ENCODE data around the gene HES3. TPM values are rescaled to one million over a fixed set of nuclear protein-coding genes. Genes with fewer than 3 reads are reported as not detected.

The HES3 gene, protein sequence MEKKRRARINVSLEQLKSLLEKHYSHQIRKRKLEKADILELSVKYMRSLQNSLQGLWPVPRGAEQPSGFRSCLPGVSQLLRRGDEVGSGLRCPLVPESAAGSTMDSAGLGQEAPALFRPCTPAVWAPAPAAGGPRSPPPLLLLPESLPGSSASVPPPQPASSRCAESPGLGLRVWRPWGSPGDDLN
- total RNA-seq = not detected in 2 replicates

DNA sequence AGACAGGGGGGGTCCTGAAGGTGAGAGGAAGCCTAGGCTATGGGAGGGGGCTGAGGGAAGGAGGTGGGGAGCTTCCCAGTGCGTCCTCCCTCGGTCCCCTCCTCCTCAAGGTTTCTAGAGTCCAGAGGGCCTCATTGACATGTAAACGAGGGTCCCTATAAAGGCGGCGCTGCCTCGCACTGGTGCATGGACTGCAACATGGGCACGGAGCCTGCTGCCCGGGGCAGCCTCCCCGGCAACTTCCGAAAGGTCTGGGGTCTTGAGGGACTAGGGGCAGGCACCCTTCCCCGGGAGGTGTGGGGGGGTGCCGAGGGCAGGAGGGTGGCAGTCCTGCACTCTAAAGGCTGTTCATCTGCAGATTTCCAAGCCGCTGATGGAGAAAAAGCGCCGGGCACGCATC, at the start of gene HES3:
TSS of gene HES3 (plus strand) at position 187 of the 400 bp plus-strand sequence. CDS start at position 374, 187 bp downstream.
- DNase-seq (ENCODE audit: low read depth) = no peak
- H3K4me3 ChIP-seq (ENCODE audit: low read depth, low read length) = no peak within 1 kb of the TSS
- TF ChIP-seq, protein P1, sequence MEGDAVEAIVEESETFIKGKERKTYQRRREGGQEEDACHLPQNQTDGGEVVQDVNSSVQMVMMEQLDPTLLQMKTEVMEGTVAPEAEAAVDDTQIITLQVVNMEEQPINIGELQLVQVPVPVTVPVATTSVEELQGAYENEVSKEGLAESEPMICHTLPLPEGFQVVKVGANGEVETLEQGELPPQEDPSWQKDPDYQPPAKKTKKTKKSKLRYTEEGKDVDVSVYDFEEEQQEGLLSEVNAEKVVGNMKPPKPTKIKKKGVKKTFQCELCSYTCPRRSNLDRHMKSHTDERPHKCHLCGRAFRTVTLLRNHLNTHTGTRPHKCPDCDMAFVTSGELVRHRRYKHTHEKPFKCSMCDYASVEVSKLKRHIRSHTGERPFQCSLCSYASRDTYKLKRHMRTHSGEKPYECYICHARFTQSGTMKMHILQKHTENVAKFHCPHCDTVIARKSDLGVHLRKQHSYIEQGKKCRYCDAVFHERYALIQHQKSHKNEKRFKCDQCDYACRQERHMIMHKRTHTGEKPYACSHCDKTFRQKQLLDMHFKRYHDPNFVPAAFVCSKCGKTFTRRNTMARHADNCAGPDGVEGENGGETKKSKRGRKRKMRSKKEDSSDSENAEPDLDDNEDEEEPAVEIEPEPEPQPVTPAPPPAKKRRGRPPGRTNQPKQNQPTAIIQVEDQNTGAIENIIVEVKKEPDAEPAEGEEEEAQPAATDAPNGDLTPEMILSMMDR (IDR thresholded peaks at IDR 0.05; ENCODE audit: insufficient read depth, low read depth, low read length) = no peak

DNA sequence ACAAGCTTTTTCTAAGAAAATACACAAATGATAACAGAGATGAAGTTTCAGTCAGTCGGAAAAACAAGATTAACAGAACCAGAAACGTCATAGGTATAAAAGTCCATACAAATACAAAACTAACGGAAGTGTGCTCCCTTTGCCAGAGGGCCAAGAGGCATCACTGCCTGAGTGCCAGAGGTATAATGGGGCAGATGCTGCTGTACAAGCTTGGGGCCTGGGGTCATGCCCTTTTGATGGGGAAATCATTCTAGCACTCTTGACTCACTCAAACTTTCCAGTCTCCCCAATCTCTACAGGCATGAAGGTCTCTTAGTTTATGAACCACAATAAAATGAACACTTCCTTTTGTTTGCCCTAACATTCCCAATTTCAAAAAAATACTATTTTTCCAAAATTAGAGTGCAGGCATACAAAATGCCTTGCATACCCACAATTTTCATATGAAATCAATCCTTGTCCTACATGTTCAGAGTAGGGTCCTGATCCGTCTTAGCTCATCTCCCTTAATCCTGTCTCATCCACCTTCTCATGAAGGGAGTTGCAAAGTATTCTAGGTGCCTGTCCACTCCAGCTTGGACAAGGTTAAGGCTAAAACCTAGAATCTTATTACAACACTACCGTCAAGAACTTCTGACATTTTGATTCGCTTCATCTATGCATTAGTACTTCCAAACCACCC, 46.1 kb upstream of the HES3 start:
- no peak for DNase-seq (ENCODE audit: low read depth)
- H3K4me3 ChIP-seq (ENCODE audit: low read depth, low read length) = peak overlapping the region; percentile 98
- TF ChIP-seq, protein P1 (IDR thresholded peaks at IDR 0.05; ENCODE audit: insufficient read depth, low read depth, low read length) = no peak

DNA sequence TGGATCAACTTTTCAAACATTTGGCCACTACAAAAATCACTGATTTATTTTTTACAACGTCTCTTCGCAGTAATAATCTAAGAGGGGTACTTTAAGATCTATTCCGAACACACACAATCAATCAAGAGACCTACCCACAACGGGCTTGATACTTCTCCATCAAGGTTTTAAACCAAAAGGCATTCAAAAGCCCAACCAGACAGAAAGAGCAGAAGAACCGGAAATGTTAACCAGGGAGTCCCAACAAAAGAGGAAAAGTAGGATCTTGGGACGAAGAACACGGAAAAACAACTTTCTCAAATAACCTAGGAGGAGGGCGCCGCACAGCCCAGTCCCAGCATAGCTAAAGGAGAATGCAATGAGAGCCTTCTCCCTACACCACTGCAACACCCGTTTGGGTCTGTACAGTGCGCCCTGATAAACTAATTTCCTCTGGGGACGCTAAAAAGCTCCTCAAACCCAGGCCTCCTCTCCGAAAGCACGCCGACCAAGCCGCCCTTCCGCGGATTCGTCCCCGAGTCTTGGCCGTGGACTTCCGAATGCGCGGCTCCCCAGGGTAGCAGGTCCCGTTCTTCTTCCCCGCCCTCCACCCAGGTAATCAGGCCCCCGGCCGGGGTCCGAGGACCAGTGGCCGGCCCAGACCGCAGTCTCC, 45.2 kb upstream of the HES3 start:
- TF ChIP-seq, protein P1 (IDR thresholded peaks at IDR 0.05; ENCODE audit: insufficient read depth, low read depth, low read length) = no peak
- peak; percentile 32 for DNase-seq (ENCODE audit: low read depth)
- peak overlapping the region; percentile 98 for H3K4me3 ChIP-seq (ENCODE audit: low read depth, low read length)

DNA sequence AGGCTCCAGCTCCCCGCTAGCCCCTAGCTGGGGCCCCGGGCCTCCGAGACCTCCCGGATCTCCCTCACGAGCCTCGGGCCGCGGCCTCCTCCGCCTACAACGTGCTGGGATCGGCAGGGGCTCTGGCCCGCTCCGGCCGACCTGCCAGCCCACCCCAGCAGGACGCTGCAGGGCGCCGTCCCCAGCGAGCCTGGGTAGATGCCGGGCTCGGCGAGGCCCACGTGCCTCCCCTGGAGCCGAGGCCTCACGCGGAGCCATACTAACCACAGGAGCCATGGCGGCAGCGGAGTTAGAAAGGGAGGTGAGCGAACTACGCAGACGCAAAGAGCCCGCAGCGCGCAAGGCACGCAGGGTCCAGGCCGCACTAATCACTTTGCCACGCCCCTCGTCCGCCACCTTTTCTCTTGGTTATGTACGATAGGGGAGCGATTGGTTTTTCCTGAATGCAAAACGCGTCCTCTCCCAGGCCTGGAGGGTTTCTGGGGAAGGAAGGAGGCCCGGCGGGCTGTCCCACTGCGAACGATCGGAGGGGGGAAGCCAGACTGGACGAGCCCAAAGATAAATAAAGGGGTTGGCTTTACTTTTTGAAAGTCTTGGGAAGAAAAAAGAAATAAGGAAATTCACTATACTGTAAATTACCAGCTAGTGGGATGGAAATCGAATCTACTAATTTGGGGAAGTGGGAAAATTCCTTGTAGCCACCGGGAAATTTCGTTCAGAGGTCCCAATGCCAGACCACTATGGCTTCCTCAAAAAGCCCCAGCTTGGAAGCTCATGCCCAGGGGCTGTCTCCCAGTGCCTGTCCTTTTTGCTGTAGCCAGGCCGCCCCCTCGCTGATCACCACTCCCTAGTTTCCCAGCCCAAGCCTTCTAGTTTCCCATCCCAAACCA, 44.4 kb upstream of the HES3 start, which contains the start of gene RPL22:
TSS of gene RPL22 (minus strand) at position 298 of the 890 bp plus-strand sequence. CDS start at position 276, 22 bp downstream.
- TF ChIP-seq, protein P1 (IDR thresholded peaks at IDR 0.05; ENCODE audit: insufficient read depth, low read depth, low read length) = no peak
- peak; percentile 99 for DNase-seq (ENCODE audit: low read depth)
- H3K4me3 ChIP-seq (ENCODE audit: low read depth, low read length) = peak within 1 kb of the TSS; percentile 98

DNA sequence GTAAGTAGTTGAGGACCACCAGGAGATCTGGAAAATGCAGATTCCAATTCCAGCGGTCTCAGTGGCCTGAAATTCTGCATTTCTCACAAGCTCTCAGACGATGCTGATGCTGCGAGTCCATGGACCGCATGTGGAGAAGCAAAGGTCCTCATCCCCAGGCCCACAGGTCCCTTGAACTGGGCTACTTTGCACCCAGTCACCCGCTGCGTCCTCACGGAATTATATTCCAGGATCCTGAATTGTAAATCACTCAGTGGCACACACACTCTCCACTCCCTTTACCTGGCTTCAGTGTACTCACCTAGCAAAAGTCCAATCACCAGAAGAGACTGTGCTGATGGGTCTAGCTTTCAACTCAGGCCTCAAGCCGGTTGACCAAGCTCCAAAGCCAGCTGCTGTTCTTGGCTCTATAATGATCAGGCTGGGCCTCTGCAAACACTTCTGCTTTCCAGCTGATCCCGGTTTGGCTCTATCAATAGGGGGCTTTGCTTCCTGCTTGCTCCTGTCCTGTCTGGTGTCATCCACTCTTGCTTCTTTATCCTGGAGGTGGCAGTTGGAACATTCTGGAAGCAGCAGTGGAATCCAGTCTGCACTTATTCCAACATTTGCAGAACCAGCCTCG, 43.7 kb upstream of the HES3 start:
- TF ChIP-seq, protein P1 (IDR thresholded peaks at IDR 0.05; ENCODE audit: insufficient read depth, low read depth, low read length) = no peak
- peak overlapping the region; percentile 98 for H3K4me3 ChIP-seq (ENCODE audit: low read depth, low read length)
- DNase-seq (ENCODE audit: low read depth) = no peak

DNA sequence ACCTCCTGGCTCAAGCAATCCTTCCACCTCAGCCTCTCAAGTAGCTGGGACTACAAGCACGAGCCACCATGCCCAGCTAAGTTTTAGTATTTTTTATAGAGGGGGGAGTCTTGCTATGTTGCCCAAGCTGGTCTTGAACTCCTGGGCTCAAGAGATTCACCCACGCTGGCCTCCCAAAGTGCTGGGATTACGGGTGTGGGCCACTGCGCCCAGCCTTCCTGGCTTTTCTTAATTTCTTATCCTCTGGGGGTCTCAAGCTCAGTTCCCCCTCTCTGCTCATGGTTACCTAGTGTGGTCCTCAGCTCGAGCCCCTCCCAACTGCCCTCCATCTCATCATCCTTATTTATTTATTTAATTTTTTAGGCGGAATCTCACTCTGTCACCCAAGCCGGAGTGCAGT, 41.7 kb upstream of the HES3 start:
- no peak overlapping the region for H3K4me3 ChIP-seq (ENCODE audit: low read depth, low read length)
- TF ChIP-seq, protein P1 (IDR thresholded peaks at IDR 0.05; ENCODE audit: insufficient read depth, low read depth, low read length) = no peak
- DNase-seq (ENCODE audit: low read depth) = no peak

All from fibroblast of villous mesenchyme (primary cell).